Measurements from ENCODE around the gene PDXK. TPM values are rescaled to one million over a fixed set of nuclear protein-coding genes. Genes with fewer than 3 reads are reported as not detected.

Gene PDXK
- polyA plus RNA-seq, 1 donor from 2014 or later, result 22.8 TPM

DNA sequence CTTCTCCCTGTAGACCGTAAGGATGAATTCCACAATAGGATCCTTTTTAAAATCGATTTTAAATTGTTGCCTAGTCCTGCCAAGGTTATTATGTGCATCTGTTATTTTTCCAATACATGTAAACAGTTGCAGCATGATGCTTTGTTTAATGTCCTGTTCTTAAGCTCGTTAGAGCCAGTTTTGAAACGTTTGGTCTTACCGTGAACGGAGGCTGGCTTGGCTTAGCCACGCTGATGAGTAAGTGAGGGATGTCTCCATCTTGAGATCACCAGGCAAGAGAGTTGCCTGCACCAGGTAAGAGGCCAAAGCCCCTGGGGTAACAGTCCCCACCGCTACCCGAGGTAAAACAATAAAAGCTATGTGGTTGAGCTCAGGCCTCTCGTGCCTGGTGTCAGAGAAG, 39.9 kb downstream of the PDXK start:
- no peaks in the 10 kb centered on the region for H3F3A ChIP-seq (ENCODE audit: insufficient read depth, low read length, poor library complexity, severe bottlenecking)
- no peak for TF ChIP-seq TAF1 (IDR thresholded peaks at IDR 0.05; ENCODE audit: low read depth)
- TF ChIP-seq CTCF (IDR thresholded peaks at IDR 0.05; ENCODE audit: poor library complexity, severe bottlenecking), result no peak
- no peak for TF ChIP-seq EP300 (conservative IDR thresholded peaks at IDR 0.05; ENCODE audit: poor library complexity, severe bottlenecking)
- H3K27me3 ChIP-seq (ENCODE audit: insufficient read depth, low read depth, low read length), result no peaks in the 10 kb centered on the region
- H2AFZ ChIP-seq (ENCODE audit: low read depth, low read length), result no peak overlapping the region
- no peaks in the 10 kb centered on the region for H3K79me2 ChIP-seq (replicated peaks; ENCODE audit: insufficient read depth, low read length)
- H3K9ac ChIP-seq (ENCODE audit: low read length), result no peak overlapping the region
- H3K36me3 ChIP-seq (ENCODE audit: insufficient read depth, low read length), result no peaks in the 10 kb centered on the region
- no peaks in the 10 kb centered on the region for H3K9me3 ChIP-seq (ENCODE audit: low read length)
- no peaks in the 10 kb centered on the region for H4K20me1 ChIP-seq (ENCODE audit: insufficient read depth)
- H3K4me3 ChIP-seq (ENCODE audit: low read length), result no peak overlapping the region
- no peak overlapping the region for H3K27ac ChIP-seq (ENCODE audit: low read length)
- H3K4me2 ChIP-seq (ENCODE audit: low read length), result no peak overlapping the region
- no peaks in the 10 kb centered on the region for H3K9me2 ChIP-seq (ENCODE audit: insufficient read depth, low read length)

DNA sequence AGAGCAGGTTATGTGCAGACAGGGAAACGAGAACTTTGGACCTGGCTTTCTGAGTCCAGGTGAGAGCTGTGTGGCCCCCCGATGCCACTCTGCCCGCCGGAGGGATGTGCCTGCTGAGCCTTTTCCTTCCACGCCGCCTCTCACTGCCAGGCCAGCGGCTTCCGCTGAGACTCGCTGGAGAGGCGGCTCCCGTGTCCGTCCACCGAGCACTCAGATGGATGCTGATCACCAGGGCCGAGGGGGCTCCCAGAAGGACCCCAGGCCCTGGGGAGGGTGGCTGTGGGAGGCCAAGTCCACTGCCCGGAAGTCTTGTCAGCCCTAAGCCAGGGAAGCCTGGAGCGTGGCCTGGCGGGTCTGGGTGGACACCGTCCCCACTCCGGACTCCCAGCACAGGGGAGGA, 40.7 kb downstream of the PDXK start:
- Histone ChIP-seq H3K4me3 (ENCODE audit: low read length) (no peak overlapping the region), H3K4me2 (ENCODE audit: low read length) (no peak overlapping the region), H3K27ac (ENCODE audit: low read length) (no peak overlapping the region), H3K79me2 (replicated peaks; ENCODE audit: insufficient read depth, low read length) (no peaks in the 10 kb centered on the region), H4K20me1 (ENCODE audit: insufficient read depth) (no peaks in the 10 kb centered on the region), H3F3A (ENCODE audit: insufficient read depth, low read length, poor library complexity, severe bottlenecking) (no peaks in the 10 kb centered on the region), H3K9me2 (ENCODE audit: insufficient read depth, low read length) (no peaks in the 10 kb centered on the region), H2AFZ (ENCODE audit: low read depth, low read length) (no peak overlapping the region), H3K36me3 (ENCODE audit: insufficient read depth, low read length) (no peaks in the 10 kb centered on the region), H3K27me3 (ENCODE audit: insufficient read depth, low read depth, low read length) (no peaks in the 10 kb centered on the region), H3K9ac (ENCODE audit: low read length) (no peak overlapping the region), H3K9me3 (ENCODE audit: low read length) (no peaks in the 10 kb centered on the region)
- TF ChIP-seq RAD21 (conservative IDR thresholded peaks at IDR 0.05) (no peak), MXI1 (conservative IDR thresholded peaks at IDR 0.05; ENCODE audit: poor library complexity, severe bottlenecking) (no peak), EZH2 (IDR thresholded peaks at IDR 0.05; ENCODE audit: borderline replicate concordance, insufficient read depth, low read length, poor library complexity, severe bottlenecking) (no peak), SMC3 (conservative IDR thresholded peaks at IDR 0.05; ENCODE audit: poor library complexity) (no peak), POLR2AphosphoS5 (IDR thresholded peaks at IDR 0.05) (no peak), TAF1 (IDR thresholded peaks at IDR 0.05; ENCODE audit: low read depth) (no peak), EP300 (conservative IDR thresholded peaks at IDR 0.05; ENCODE audit: poor library complexity, severe bottlenecking) (no peak), CTCF (IDR thresholded peaks at IDR 0.05; ENCODE audit: poor library complexity, severe bottlenecking) (no peak)
- TF ChIP-seq, protein P1, sequence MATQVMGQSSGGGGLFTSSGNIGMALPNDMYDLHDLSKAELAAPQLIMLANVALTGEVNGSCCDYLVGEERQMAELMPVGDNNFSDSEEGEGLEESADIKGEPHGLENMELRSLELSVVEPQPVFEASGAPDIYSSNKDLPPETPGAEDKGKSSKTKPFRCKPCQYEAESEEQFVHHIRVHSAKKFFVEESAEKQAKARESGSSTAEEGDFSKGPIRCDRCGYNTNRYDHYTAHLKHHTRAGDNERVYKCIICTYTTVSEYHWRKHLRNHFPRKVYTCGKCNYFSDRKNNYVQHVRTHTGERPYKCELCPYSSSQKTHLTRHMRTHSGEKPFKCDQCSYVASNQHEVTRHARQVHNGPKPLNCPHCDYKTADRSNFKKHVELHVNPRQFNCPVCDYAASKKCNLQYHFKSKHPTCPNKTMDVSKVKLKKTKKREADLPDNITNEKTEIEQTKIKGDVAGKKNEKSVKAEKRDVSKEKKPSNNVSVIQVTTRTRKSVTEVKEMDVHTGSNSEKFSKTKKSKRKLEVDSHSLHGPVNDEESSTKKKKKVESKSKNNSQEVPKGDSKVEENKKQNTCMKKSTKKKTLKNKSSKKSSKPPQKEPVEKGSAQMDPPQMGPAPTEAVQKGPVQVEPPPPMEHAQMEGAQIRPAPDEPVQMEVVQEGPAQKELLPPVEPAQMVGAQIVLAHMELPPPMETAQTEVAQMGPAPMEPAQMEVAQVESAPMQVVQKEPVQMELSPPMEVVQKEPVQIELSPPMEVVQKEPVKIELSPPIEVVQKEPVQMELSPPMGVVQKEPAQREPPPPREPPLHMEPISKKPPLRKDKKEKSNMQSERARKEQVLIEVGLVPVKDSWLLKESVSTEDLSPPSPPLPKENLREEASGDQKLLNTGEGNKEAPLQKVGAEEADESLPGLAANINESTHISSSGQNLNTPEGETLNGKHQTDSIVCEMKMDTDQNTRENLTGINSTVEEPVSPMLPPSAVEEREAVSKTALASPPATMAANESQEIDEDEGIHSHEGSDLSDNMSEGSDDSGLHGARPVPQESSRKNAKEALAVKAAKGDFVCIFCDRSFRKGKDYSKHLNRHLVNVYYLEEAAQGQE (IDR thresholded peaks at IDR 0.05; ENCODE audit: borderline replicate concordance), result no peak
